SK-MEL-5 (cell line): ENCODE data around the gene SNX2. TPM values are rescaled to one million over a fixed set of nuclear protein-coding genes. Genes with fewer than 3 reads are reported as not detected.

Experiments used
- DNase-seq: peaks from one replicate; pipeline ENCODE4 v3.0.0-alpha.2; 2016; ENCODE audit warnings: low read depth, low spot score
- in situ Hi-C: cut with HindIII; loops from 2 replicates; pipeline ENCODE4 v1.10.0; 2016; ENCODE audit warnings: low sequenced_read_pairs, high pct_unique_total_duplicates, low pct_unique_long_range_greater_than_20kb
- polyA plus RNA-seq, 2 experiments: library from polyadenylated mRNA; depleted of rRNA; stranded (reverse); fragments of >200 nt; gene quantifications; 2 replicates each; pipeline ENCODE4 v1.2.3, GENCODE V29; 2015
- total RNA-seq: library from RNA; depleted of rRNA; stranded (reverse); fragments of >200 nt; shearing (Covaris generic); gene quantifications from 2 replicates; pipeline ENCODE4 v1.2.3, GENCODE V29; 2014; rRNA removed

Gene SNX2, protein sequence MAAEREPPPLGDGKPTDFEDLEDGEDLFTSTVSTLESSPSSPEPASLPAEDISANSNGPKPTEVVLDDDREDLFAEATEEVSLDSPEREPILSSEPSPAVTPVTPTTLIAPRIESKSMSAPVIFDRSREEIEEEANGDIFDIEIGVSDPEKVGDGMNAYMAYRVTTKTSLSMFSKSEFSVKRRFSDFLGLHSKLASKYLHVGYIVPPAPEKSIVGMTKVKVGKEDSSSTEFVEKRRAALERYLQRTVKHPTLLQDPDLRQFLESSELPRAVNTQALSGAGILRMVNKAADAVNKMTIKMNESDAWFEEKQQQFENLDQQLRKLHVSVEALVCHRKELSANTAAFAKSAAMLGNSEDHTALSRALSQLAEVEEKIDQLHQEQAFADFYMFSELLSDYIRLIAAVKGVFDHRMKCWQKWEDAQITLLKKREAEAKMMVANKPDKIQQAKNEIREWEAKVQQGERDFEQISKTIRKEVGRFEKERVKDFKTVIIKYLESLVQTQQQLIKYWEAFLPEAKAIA
- total RNA-seq, result 64.6 and 67.2 TPM in 2 replicates
- polyA plus RNA-seq (2015; cell fraction: cytosol; rRNA removed), result 41.6 and 51.0 TPM in 2 replicates
- 23.1 and 26.6 TPM in 2 replicates for polyA plus RNA-seq (2015; cell fraction: nucleus; rRNA removed)

GRCh38 chr5:122774861-122775549, at the start of gene SNX2:
Gene SNX2, plus strand, starts transcription at chr5:122775080. Its CDS starts 24 bp downstream, at chr5:122775104.
- in situ Hi-C loops, result no loop called here
- peak; percentile 86 for DNase-seq

DNA sequence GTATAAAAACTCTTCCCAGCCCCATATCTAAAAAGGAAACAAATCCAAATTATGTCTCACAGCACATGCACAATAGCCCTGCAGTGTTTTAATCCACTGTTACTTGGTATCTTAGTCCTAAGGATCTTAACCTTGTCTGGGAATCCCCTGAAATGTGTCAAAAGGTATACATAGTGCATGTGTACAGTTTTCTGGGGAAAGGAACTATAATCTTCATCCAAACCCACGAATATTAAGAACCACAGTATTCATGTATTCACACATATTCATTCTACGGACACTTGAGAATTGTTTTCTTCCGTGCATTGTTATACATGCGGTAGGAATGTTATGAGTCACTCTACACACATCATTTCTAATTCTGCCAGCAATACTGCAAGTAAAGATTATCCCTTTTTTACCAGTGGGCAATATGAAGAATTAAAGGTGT, 47.8 kb upstream of the SNX2 start:
- in situ Hi-C loops, result no loop called here
- no peak for DNase-seq

DNA sequence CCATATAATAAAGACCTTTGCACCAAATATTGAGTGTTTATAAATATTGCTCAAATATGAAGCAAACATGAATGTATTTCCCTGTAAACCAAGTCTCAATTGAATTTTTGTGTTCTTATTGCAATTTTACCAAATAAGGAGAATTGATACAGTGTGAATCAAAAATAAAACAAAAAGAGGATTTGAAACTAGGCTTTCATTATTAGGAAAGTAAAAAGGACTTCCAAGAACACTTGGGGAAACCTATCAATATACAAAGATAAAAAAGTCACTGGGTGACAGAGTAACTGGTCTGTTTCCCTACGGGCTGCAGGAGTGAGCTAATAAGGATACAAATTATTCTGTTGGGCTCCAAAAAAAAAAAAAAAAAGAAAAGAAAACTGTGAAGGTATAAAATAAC, 44.8 kb upstream of the SNX2 start:
- in situ Hi-C loops, result no loop called here
- DNase-seq, result no peak

DNA sequence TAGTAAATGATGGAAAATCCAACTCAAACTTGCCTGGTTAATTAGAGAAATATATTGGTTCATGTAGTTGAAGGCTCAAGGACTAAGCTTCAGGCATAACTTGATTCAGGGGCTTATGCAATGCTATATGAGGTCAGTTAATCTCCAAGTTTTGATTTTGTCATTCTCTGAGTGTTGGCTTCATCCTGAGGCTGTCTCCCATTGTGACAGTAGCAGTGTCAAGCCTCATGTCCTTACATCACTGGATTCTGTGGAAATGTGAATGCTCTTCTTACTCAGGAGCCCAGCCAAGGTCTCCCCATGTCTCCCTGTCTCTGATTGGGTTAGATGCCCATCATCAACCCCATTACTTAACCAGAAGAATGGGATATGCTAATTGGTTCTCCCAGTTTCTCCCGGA, 44.4 kb upstream of the SNX2 start:
- in situ Hi-C loops, result no loop called here
- no peak for DNase-seq

- in situ Hi-C loops, result no loop called here
- no peak for DNase-seq
These were observed 38.6 kb upstream of the SNX2 start for GRCh38 chr5:122736086-122736845.

- DNase-seq, result no peak
- in situ Hi-C loops, result no loop called here
These were observed 36.8 kb upstream of the SNX2 start for GRCh38 chr5:122738088-122738487.

DNA sequence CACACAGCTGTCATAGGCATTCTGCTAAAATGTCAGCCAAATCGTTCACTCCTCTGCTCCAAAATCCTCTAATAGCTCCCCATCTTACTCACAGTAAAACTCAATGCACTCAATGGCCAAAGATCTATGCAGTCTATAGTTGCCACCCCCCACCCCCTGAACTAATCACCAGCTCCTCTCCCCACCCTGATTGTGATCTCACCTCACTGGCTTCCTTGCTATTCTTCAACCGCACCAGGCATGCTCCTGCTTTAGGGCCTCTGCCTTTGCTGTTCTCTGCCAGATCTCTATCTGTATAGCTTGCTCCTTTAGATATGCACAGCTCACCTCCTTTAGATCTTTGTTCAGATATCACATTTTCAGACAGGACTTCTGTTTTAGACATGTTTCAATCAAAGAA, 33.2 kb upstream of the SNX2 start:
- in situ Hi-C loops, result no loop called here
- no peak for DNase-seq

- in situ Hi-C loops, result no loop called here
- DNase-seq, result no peak
These were observed 31.6 kb upstream of the SNX2 start for GRCh38 chr5:122743261-122743660.

DNA sequence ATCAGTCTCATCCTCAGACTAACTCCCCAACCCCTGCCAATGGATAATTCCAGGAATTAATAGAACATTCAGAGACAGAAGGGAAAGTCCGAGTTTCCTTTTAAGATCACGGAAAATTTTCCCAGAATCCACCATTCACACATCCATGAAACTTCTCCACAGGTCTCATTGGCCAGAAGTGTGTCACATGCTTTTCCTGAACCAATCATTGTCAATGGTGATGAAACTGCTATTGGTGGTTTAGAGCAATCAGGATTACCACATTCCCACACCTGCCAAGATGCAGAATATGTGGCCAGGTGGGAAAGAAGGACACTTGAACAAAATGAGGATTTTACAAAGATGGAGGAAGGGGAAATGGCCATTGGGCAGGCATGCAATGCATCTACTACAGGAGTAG, 29.3 kb upstream of the SNX2 start:
- in situ Hi-C loops, result no loop called here
- DNase-seq, result no peak

DNA sequence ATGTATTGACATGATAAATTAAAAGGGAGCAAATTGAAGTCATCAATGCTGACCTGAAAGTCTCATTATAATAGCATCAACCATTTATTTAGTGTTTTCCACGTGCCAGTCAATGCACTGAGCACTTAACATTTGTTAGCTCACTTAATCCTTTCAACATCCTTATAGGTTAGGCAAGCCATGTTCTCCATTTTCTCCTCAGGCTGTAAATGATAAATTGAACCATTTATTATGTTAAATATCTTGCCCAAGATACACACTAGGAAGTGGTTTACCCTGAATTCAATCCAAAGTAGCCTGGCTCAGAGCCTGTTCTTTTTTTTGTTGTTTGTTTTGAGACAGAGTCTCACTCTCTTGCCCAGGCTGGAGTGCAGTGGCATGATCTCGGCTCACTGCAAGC, 25.0 kb upstream of the SNX2 start:
- no peak for DNase-seq
- in situ Hi-C loops, result no loop called here

GRCh38 chr5:122751293-122751782, 23.5 kb upstream of the SNX2 start:
- in situ Hi-C loops, result no loop called here
- peak; percentile 58 for DNase-seq

- in situ Hi-C loops, result no loop called here
- no peak for DNase-seq
These were observed 21.4 kb upstream of the SNX2 start for GRCh38 chr5:122753500-122753899.

GRCh38 chr5:122755783-122756182, 19.1 kb upstream of the SNX2 start:
- in situ Hi-C loops, result no loop called here
- DNase-seq, result no peak

DNA sequence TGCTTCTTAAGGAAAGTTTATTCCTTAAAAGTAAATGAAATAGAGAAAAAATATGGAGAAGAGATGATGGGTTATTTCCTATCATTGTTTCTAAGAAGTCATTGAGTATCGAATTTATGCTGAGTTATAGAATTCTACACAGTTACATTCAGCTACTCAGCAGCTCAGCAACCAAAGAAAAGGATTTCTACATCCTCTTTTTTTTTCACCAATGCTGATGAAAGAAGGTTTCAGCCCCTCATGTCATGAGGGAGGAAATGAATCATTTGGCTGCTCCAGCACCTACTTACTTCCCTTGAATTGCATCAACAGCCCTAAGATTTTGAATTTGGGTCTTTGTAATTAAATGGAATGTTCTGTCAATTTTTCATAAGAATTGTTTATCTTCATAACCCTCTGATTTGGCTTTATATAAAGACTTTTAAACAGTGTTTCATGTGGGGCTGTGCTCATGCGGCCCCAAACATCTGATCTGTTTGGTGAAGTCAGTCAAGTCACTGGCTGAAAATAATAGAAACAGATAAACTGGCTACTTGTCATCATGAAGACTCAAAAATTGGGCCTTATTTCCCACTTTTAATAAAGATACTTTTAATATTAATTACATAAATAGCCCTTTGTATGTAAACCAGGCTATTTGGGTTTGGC, 18.5 kb upstream of the SNX2 start:
- in situ Hi-C loops, result no loop called here
- DNase-seq, result peak; percentile 73

GRCh38 chr5:122757285-122757684, 17.6 kb upstream of the SNX2 start:
- DNase-seq, result no peak
- in situ Hi-C loops, result no loop called here

DNA sequence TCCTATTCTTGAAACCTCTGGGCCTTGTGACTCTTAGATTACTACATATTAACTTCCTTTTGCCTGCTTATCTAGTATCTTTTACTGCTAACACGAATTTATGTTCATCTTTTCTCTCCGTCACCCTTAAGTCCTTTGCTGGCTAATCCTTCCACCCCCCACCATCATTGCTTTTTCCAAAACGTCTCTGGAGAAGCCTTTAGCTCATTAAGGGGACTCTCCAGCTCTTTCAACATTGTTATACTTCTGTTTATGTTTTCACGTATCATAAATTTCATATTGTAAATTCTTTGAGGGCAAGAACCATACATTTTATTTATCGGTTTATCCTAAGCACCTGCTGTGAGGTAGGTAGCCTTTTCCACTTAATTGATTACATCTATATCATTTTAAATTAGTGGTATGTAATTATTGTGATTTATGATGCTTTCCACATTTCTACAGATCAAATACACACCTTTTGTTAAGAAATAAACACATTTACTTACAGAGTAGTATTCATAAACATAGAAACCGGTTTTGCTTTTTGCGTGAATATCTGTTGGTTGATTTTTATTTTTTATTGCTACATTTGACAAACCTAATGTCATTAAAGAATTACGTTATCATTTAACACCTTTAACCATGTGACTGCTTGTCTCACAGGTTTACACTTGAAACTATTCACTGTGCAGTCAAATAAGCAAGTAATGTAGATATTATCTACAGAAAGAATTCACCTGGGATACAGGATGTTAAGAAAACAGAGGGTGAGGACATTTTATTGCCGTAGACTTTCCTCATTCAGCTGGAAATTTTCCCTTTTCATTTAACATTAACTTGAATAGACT, 15.4 kb upstream of the SNX2 start:
- no peak for DNase-seq
- in situ Hi-C loops, result no loop called here

GRCh38 chr5:122760236-122760635, 14.6 kb upstream of the SNX2 start:
- no peak for DNase-seq

More at GRCh38 chr5:122760236-122760635, 14.6 kb upstream of the SNX2 start:
- in situ Hi-C loops, result no loop called here
